DOHH2 (cell line): ENCODE measurements around the gene PPARD.

Experiments used
- CTCF ChIP-seq: fragments of 200-600 bp; sonication (generic); IDR thresholded peaks from one replicate; pipeline ENCODE4 v1.5.1; 2014; ENCODE audit warnings: antibody characterized with exemption, mild to moderate bottlenecking, low read depth, low read length; ENCODE audit not compliant: poor library complexity, severe bottlenecking
- EZH2phosphoT487 ChIP-seq: fragments of 200-600 bp; sonication (generic); IDR thresholded peaks from 2 replicates; pipeline ENCODE4 v1.6.1; 2017; ENCODE audit warnings: borderline replicate concordance, mild to moderate bottlenecking, antibody characterized with exemption, low read length, moderate library complexity, mixed read lengths

- TF ChIP-seq CTCF (no peak), EZH2phosphoT487 (no peak)
Measured at GRCh38 chr6:35427435-35427834, 85.1 kb downstream of the PPARD start.
